Endothelial cell of umbilical vein (primary cell): ENCODE data around the gene LMAN2L. TPM values are rescaled to one million over a fixed set of nuclear protein-coding genes. Genes with fewer than 3 reads are reported as not detected.

Source experiments
- BruUV-seq: library from RNA; stranded (reverse); fragments of 400-500 nt; replicated peaks from 2 replicates; lab custom pipeline; 2021; lab: Mats Ljungman, UMichigan
- CTCF ChIA-PET: fragments of 300-600, 350-600 bp; sonication (Branson Sonifier 250); formaldehyde crosslinking; loops from one replicate; lab custom pipeline; 2021; ENCODE audit warnings: antibody characterized with exemption, inconsistent platforms; lab: Charles Lee
- POLR2A ChIA-PET: fragments of 300-600, 350-600 bp; sonication (Branson Sonifier 250); formaldehyde crosslinking; loops from one replicate; lab custom pipeline; 2021; ENCODE audit warnings: antibody characterized with exemption, inconsistent platforms; lab: Charles Lee
- DNase-seq: peaks from one replicate; pipeline ENCODE4 v3.0.0-alpha.2; 2011; ENCODE audit warnings: low read depth, low spot score
- FAIRE-seq: peaks from 2 replicates; lab custom pipeline; 2011; peaks lifted over from hg19 to GRCh38; lab: Jason Lieb, UNC
- H2AFZ ChIP-seq: 2 replicates; pipeline ENCODE4 v1.6.0; 2012; ENCODE audit warnings: low read depth, low read length, control low read depth, inconsistent platforms
- H3K27ac ChIP-seq: 2 replicates; pipeline ENCODE4 v1.5.1; 2011; ENCODE audit warnings: low read depth, mild to moderate bottlenecking, control low read depth, low read length, moderate library complexity; ENCODE audit not compliant: insufficient read depth
- H3K27me3 ChIP-seq, 2 experiments: 2 replicates each; pipeline versions ENCODE4 v1.6.0 to v1.6.1; 2011; ENCODE audit warnings: low read length in 2 of 2, mixed read lengths in 1 of 2; ENCODE audit not compliant: control insufficient read depth in 2 of 2, insufficient read depth in 2 of 2
- H3K36me3 ChIP-seq, 2 experiments: 2 replicates in 1 of 2; 3 replicates in 1 of 2; pipeline ENCODE4 v1.5.1; 2011; ENCODE audit warnings: low read length in 2 of 2, mild to moderate bottlenecking in 1 of 2, moderate library complexity in 1 of 2; ENCODE audit not compliant: control insufficient read depth in 2 of 2, insufficient read depth in 2 of 2; ENCODE audit errors: extremely low read depth in 1 of 2
- H3K4me1 ChIP-seq: 3 replicates; pipeline ENCODE4 v1.5.1; 2011; ENCODE audit warnings: mild to moderate bottlenecking, low read length; ENCODE audit not compliant: control insufficient read depth, insufficient read depth; ENCODE audit errors: extremely low read depth
- H3K4me2 ChIP-seq: 2 replicates; pipeline ENCODE4 v1.6.1; 2011; ENCODE audit warnings: low read length, control low read depth, mixed read lengths; ENCODE audit not compliant: insufficient read depth
- H3K4me3 ChIP-seq, 3 experiments: fragments of 200-600 bp in 1 of 3; sonication (generic), shearing (Covaris generic) in 1 of 3; replicated peaks in 1 of 3; 2 replicates each; pipeline ENCODE4 v1.5.1; 2011 to 2016; ENCODE audit warnings: control low read depth in 3 of 3, low read length in 3 of 3, mild to moderate bottlenecking in 2 of 3, inconsistent platforms in 1 of 3, low read depth in 1 of 3, moderate library complexity in 1 of 3; ENCODE audit not compliant: insufficient read depth in 1 of 3
- H3K79me2 ChIP-seq: 2 replicates; pipeline ENCODE4 v1.6.0; 2012; ENCODE audit warnings: low read length, inconsistent platforms; ENCODE audit not compliant: control insufficient read depth, insufficient read depth
- H3K9ac ChIP-seq: replicated peaks from 2 replicates; pipeline ENCODE3; 2011; ENCODE audit warnings: low read length, control low read depth; ENCODE audit not compliant: insufficient read depth; ENCODE audit errors: extremely low read depth
- H3K9me1 ChIP-seq: replicated peaks from 3 replicates; pipeline ENCODE4 v1.6.0; 2011; ENCODE audit warnings: mild to moderate bottlenecking, low read length; ENCODE audit not compliant: control insufficient read depth, insufficient read depth; ENCODE audit errors: extremely low read depth
- H3K9me3 ChIP-seq: replicated peaks from 2 replicates; pipeline ENCODE4 v1.5.1; 2012; ENCODE audit warnings: low read length, inconsistent platforms; ENCODE audit not compliant: control insufficient read depth, insufficient read depth
- H4K20me1 ChIP-seq: replicated peaks from 2 replicates; pipeline ENCODE3; 2011; ENCODE audit warnings: mild to moderate bottlenecking, low read length; ENCODE audit not compliant: control insufficient read depth, insufficient read depth; ENCODE audit errors: extremely low read depth
- CTCF ChIP-seq, 2 donors: IDR thresholded peaks; 1 replicate in 1 of 2; 2 replicates in 1 of 2; pipeline ENCODE4 v1.5.1; 2011; ENCODE audit warnings: low read length in 2 of 2, mild to moderate bottlenecking in 2 of 2, moderate library complexity in 2 of 2, control low read depth in 1 of 2, inconsistent platforms in 1 of 2, low read depth in 1 of 2; ENCODE audit not compliant: insufficient read depth in 1 of 2; ENCODE audit errors: extremely low read depth in 1 of 2
- EZH2 ChIP-seq: IDR thresholded peaks from 2 replicates; pipeline ENCODE4 v1.6.1; 2012; ENCODE audit warnings: borderline replicate concordance, low read depth, mild to moderate bottlenecking, moderate library complexity, low read length, inconsistent platforms; ENCODE audit not compliant: severe bottlenecking
- FOS ChIP-seq: IDR thresholded peaks from 2 replicates; pipeline ENCODE4 v1.6.1; 2011; ENCODE audit warnings: mild to moderate bottlenecking, low read length, moderate library complexity, borderline replicate concordance; ENCODE audit not compliant: insufficient read depth
- GATA2 ChIP-seq: IDR thresholded peaks from 2 replicates; pipeline ENCODE4 v1.7.0; 2011; ENCODE audit warnings: low read depth, mild to moderate bottlenecking, moderate library complexity, mixed read lengths, low read length; ENCODE audit not compliant: insufficient read length, insufficient read depth
- JUN ChIP-seq: IDR thresholded peaks from 2 replicates; pipeline ENCODE4 v1.6.1; 2011; ENCODE audit warnings: borderline replicate concordance, low read depth; ENCODE audit not compliant: insufficient read length, insufficient read depth
- MAX ChIP-seq: IDR thresholded peaks from 2 replicates; pipeline ENCODE4 v1.6.1; 2011; ENCODE audit not compliant: insufficient read depth, insufficient read length
- MYC ChIP-seq: IDR thresholded peaks from one replicate; pipeline ENCODE4 v1.6.1; 2011; ENCODE audit warnings: mild to moderate bottlenecking, low read depth, low read length
- POLR2A ChIP-seq: IDR thresholded peaks from 2 replicates; pipeline ENCODE4 v1.6.1; 2012; ENCODE audit warnings: low read depth, mild to moderate bottlenecking, control low read depth, low read length
- POLR2AphosphoS5 ChIP-seq: IDR thresholded peaks from 2 replicates; pipeline ENCODE4 v1.6.1; 2012; ENCODE audit warnings: low read depth, mild to moderate bottlenecking, control low read depth, low read length, moderate library complexity; ENCODE audit not compliant: insufficient read depth
- dilution Hi-C: fragments of 300-500 bp; cut with MboI; formaldehyde crosslinking; loops from one replicate; pipeline ENCODE4 v1.15.0; 2019; ENCODE audit warnings: low sequenced_read_pairs; ENCODE audit not compliant: extremely low pct_ligation_motif_present
- intact Hi-C: fragments of 100-400 bp; cut with micrococcal nuclease; formaldehyde crosslinking; loops from one replicate; pipeline ENCODE4 v1.10.0; 2022
- polyA plus RNA-seq, 4 experiments: library from polyadenylated mRNA; depleted of rRNA in 3 of 4; stranded (reverse) in 3 of 4; unstranded in 1 of 4; fragments of >200 nt; gene quantifications; 2 replicates each; pipeline versions ENCODE4 v1.2.1 to v1.2.3, GENCODE V29; 2011 to 2012; ENCODE audit warnings: missing spikeins in 1 of 4
- total RNA-seq: library from RNA; stranded (reverse); gene quantifications from 2 replicates; pipeline ENCODE4 v1.2.3, GENCODE V29; 2021

Gene LMAN2L
- total and polyA plus RNA-seq, 2 donors (not counting 3 experiments of a cell fraction or from before 2014, with no cell fraction given): 15.4 to 20.5 TPM

GRCh38 chr2:96710985-96711384 is 28.9 kb downstream of the LMAN2L start:
- no peak overlapping the region for H3K4me3 ChIP-seq
- H2AFZ ChIP-seq: no peak overlapping the region
- FAIRE-seq (no peak), DNase-seq (no peak)
- no peaks in the 10 kb centered on the region for H3K9me3 ChIP-seq
- BruUV-seq: no TSS peak
- no peak for TF ChIP-seq JUN
- H3K79me2 ChIP-seq: no peaks in the 10 kb centered on the region
- no peak overlapping the region for H3K27ac ChIP-seq
- H3K4me1 ChIP-seq: no peaks in the 10 kb centered on the region
- intact Hi-C loops: no loop called here
- no peaks in the 10 kb centered on the region for H3K9me1 ChIP-seq
- dilution Hi-C loops: no loop called here
- H3K9ac ChIP-seq: no peak overlapping the region
- no peak overlapping the region for H3K4me2 ChIP-seq
- POLR2A ChIA-PET: no interaction called here
- H3K36me3 ChIP-seq: peaks cover 6 to 25% of the 10 kb centered on the region in 2 experiments
- CTCF ChIA-PET: interaction anchor here (1.1 kb wide), 1 partner anchor 157 kb away, joined by 3 read pairs; no protein-coding TSS in a partner anchor
- no peaks in the 10 kb centered on the region for H4K20me1 ChIP-seq
- H3K27me3 ChIP-seq: no peaks in the 10 kb centered on the region

GRCh38 chr2:96703021-96703751 is 36.7 kb downstream of the LMAN2L start:
- dilution Hi-C loops: no loop called here
- no peaks in the 10 kb centered on the region for H4K20me1 ChIP-seq
- no peak for FAIRE-seq
- no peaks in the 10 kb centered on the region for H3K9me3 ChIP-seq
- H3K9ac ChIP-seq: no peak overlapping the region
- no peaks in the 10 kb centered on the region for H3K4me1 ChIP-seq
- no peaks in the 10 kb centered on the region for H3K27me3 ChIP-seq
- no peak for TF ChIP-seq CTCF (IDR thresholded peaks at IDR 0.05; ENCODE audit: extremely low read depth in 1 of 2, insufficient read depth in 1 of 2, low read depth in 1 of 2, low read length in 2 of 2)
- TF ChIP-seq FOS: no peak
- no peak for TF ChIP-seq MAX
- no peak for TF ChIP-seq MYC
- TF ChIP-seq POLR2AphosphoS5: no peak
- no peak for TF ChIP-seq JUN
- TF ChIP-seq POLR2A: no peak
- TF ChIP-seq EZH2: no peak
- TF ChIP-seq GATA2: no peak
- POLR2A ChIA-PET: no interaction called here
- no peaks in the 10 kb centered on the region for H3K9me1 ChIP-seq
- H3K4me2 ChIP-seq: no peak overlapping the region
- DNase-seq: no peak
- no peaks in the 10 kb centered on the region for H3K79me2 ChIP-seq
- no peak overlapping the region for H3K27ac ChIP-seq
- H3K4me3 ChIP-seq: no peak overlapping the region
- CTCF ChIA-PET: no interaction called here
- no TSS peak for BruUV-seq
- peaks cover 6 to 18% of the 10 kb centered on the region in 2 experiments for H3K36me3 ChIP-seq
- intact Hi-C loops: no loop called here
- no peak overlapping the region for H2AFZ ChIP-seq
